ENCODE measurements around the gene SRBD1. TPM values are rescaled to one million over a fixed set of nuclear protein-coding genes. Genes with fewer than 3 reads are reported as not detected.

SRBD1 gene
- total and polyA plus RNA-seq, 2 donors = 7.2 to 48.3 TPM

GRCh38 chr2:45477546-45477945, 133.5 kb downstream of the SRBD1 start:
- no peaks in the 10 kb centered on the region for H3K4me1 ChIP-seq (ENCODE audit: insufficient read depth)
- no peak overlapping the region for H3K27ac ChIP-seq (ENCODE audit: low read depth)
- 98% methylated on average over 1 of the region's 1 CpG for WGBS
- H3K36me3 ChIP-seq (ENCODE audit: insufficient read depth) = no peaks in the 10 kb centered on the region
- DNase-seq (ENCODE audit: extremely low spot score) = no peak
- H3K4me3 ChIP-seq (ENCODE audit: low read depth, low read length) = no peak overlapping the region

GRCh38 chr2:45470531-45470930, 140.5 kb downstream of the SRBD1 start:
- Histone ChIP-seq H3K36me3 (ENCODE audit: insufficient read depth) (no peaks in the 10 kb centered on the region), H3K4me3 (ENCODE audit: low read depth, low read length) (no peak overlapping the region), H3K27ac (ENCODE audit: low read depth) (no peak overlapping the region), H3K4me1 (ENCODE audit: insufficient read depth) (no peaks in the 10 kb centered on the region)
- no peak for DNase-seq (ENCODE audit: extremely low spot score)
- WGBS = 88% methylated on average over 3 of the region's 3 CpGs

DNA sequence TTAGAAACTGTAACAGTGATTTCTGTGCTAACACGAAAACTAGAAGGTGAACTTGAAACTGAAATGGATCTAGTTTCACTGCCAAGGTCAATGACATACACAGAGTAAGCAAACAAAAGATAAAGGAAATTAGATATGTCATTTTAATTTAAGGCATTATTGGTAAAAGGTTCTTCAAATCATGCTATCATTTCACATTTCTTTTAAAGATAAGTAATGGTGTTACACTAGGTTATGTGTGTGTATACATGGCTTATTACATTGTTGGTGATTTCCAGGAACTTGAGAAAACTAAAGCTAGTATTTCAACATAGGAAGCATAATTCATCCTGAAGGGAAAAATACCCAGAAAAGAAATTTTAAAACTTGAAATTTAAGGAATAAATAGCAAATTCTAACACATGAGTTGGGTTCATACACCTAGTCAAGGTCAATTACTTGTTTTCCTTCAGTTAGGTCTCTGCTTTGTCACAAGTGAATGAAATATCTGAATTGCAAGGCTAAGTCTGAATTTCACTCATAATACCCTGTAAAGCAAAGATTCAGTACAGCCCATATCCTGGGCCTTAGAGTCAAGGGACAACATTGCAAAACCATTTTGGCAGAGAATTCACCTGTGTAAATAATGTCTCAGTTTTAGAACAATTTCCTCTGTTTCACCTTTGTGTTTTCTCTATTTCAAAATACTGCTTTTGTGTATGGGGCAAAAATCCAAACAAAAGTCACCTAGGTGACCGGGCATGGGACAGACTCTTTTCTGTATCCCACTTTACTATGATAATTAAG, 141.6 kb downstream of the SRBD1 start:
- Histone ChIP-seq H3K4me1 (ENCODE audit: insufficient read depth) (no peaks in the 10 kb centered on the region), H3K36me3 (ENCODE audit: insufficient read depth) (no peaks in the 10 kb centered on the region), H3K27ac (ENCODE audit: low read depth) (no peak overlapping the region), H3K4me3 (ENCODE audit: low read depth, low read length) (no peak overlapping the region)
- DNase-seq (ENCODE audit: extremely low spot score) = no peak
- 84% methylated on average over 2 of the region's 2 CpGs for WGBS

DNA sequence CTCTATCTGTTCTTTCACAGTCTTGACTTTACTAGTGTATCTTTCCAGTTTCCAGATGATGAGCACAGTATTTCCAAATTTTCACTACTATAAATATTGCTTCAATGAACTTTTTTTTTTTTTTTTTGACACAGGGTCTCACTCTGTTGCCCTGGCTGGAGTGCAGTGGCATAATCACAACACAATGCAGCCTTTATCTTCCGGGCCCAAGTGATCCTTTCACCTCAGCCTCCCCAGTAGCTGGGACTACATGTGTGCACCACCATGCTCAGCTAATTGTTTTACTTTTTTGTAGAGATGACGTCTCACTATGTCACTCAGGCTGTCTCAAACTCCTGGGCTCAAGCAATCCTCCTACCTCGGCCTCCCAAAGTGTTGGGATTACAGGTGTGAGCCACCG, 142.8 kb downstream of the SRBD1 start:
- Histone ChIP-seq H3K27ac (ENCODE audit: low read depth) (no peak overlapping the region), H3K4me3 (ENCODE audit: low read depth, low read length) (no peak overlapping the region), H3K36me3 (ENCODE audit: insufficient read depth) (no peaks in the 10 kb centered on the region), H3K4me1 (ENCODE audit: insufficient read depth) (no peaks in the 10 kb centered on the region)
- 98% methylated on average over 4 of the region's 4 CpGs for WGBS
- no peak for DNase-seq (ENCODE audit: extremely low spot score)

- no peaks in the 10 kb centered on the region for H3K36me3 ChIP-seq (ENCODE audit: insufficient read depth)
- no peak overlapping the region for H3K27ac ChIP-seq (ENCODE audit: low read depth)
- no peaks in the 10 kb centered on the region for H3K4me1 ChIP-seq (ENCODE audit: insufficient read depth)
- WGBS = 43% methylated on average over 1 of the region's 1 CpG
- no peak for DNase-seq (ENCODE audit: extremely low spot score)
- H3K4me3 ChIP-seq (ENCODE audit: low read depth, low read length) = no peak overlapping the region
Measured at GRCh38 chr2:45466053-45466452, 145.0 kb downstream of the SRBD1 start.

DNA sequence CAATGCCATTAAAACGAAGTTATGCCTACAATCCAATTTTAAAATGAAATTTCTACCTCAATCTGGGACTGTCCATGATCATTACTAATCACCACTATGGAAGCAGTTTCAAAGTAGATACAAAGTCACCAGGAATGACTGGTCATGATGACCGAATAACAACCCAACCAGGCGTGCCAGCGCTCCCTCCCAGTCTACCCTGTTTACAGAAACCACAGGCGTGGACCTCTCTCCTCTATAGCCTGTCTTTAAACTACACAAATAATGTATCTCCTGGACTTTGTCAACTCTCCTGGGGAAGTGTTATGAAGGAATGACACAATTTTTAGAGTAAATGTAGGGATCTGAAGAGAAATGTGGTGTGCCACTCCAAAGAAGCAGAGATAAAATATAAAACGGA, 150.2 kb downstream of the SRBD1 start:
- no peak overlapping the region for H3K4me3 ChIP-seq (ENCODE audit: low read depth, low read length)
- H3K27ac ChIP-seq (ENCODE audit: low read depth) = no peak overlapping the region
- H3K4me1 ChIP-seq (ENCODE audit: insufficient read depth) = no peaks in the 10 kb centered on the region
- 90% methylated on average over 6 of the region's 6 CpGs for WGBS
- no peaks in the 10 kb centered on the region for H3K36me3 ChIP-seq (ENCODE audit: insufficient read depth)
- no peak for DNase-seq (ENCODE audit: extremely low spot score)

DNA sequence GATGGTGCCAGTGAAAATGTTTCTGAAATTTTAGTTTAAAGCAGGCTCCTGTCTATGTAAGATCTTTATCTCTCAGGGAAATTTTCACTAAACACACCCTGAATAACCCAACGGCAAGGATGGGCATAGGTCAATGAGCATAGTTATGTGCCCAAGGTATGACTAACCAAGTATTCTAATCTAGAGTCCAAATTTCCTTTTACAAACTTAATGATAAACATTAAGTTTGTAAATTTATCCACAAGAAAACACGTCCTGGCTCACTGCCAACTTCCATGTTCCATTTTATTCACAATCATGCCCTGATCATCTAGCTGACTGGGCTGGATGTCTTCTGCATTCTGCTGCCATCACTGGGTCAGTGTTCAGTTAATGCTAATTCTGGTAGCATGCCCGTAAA, 151.2 kb downstream of the SRBD1 start:
- DNase-seq (ENCODE audit: extremely low spot score) = no peak
- no peak overlapping the region for H3K27ac ChIP-seq (ENCODE audit: low read depth)
- H3K36me3 ChIP-seq (ENCODE audit: insufficient read depth) = no peaks in the 10 kb centered on the region
- no peaks in the 10 kb centered on the region for H3K4me1 ChIP-seq (ENCODE audit: insufficient read depth)
- WGBS = 83% methylated on average over 3 of the region's 3 CpGs
- no peak overlapping the region for H3K4me3 ChIP-seq (ENCODE audit: low read depth, low read length)

DNA sequence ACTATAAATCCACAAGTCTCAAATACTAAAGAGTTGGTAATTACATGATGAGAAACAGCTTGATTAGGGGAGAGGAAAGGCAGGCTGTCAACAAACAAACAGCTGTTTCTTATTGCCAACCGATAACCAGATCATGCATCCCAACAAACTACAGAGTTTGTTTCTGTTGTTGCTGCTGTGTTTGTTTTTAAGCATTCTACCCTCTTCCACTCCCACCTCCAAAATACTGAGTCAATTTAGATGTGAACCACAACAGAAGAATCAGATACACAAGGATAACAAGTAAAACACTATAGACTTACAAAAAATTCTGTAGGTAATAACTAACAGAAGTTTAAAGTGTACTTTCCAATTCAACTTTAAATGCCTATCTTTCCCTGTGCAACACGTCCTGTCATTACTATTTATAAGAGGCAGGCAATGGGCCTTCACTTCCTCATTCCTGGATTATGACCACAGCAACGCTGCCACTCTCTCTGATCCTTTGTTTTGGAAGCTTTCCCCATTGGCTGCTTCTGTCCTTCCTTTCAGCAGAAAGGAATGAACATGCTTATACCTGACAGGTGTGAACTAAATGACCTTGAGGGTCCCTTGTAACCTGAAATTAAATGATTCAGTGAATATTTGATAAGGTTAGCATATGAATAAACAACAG, 152.0 kb downstream of the SRBD1 start:
- H3K36me3 ChIP-seq (ENCODE audit: insufficient read depth) = no peaks in the 10 kb centered on the region
- no peak overlapping the region for H3K27ac ChIP-seq (ENCODE audit: low read depth)
- no peaks in the 10 kb centered on the region for H3K4me1 ChIP-seq (ENCODE audit: insufficient read depth)
- H3K4me3 ChIP-seq (ENCODE audit: low read depth, low read length) = no peak overlapping the region
- 31% methylated on average over 3 of the region's 3 CpGs for WGBS
- DNase-seq (ENCODE audit: extremely low spot score) = no peak

DNA sequence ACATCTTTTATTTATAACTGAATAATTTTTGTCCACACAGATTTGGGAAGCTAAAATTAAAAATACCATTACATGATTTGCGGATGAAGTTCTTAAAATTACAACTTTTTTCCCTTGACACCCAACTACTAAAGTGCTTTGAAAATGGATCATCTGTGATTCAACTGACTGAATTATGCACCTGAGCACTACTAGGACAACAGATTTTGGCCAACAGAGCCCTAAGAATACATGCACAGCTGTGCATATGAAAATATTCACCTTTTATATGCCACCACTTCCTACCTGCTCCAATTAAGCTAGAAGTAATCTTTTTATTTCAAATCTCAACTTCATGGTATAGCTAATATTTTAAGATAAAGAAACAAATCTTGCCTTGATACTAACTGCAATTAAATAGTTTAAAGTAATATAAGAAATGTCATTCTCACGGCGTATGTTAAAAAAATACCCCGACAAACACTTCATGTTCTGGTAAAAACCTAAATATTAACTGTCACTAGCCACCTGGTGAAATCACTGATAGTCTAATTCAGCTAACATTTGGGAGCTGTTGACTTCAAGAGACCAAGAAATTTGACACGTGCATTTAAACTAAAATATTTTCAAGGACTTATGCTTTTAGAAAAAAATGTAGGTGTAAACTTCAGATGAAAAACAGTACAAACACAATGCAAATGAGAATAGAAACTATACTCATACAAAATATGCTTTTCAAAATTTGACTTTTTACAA, 153.7 kb downstream of the SRBD1 start:
- Histone ChIP-seq H3K36me3 (ENCODE audit: insufficient read depth) (no peaks in the 10 kb centered on the region), H3K4me1 (ENCODE audit: insufficient read depth) (no peaks in the 10 kb centered on the region), H3K4me3 (ENCODE audit: low read depth, low read length) (no peak overlapping the region), H3K27ac (ENCODE audit: low read depth) (no peak overlapping the region)
- WGBS = 97% methylated on average over 5 of the region's 5 CpGs
- DNase-seq (ENCODE audit: extremely low spot score) = no peak

DNA sequence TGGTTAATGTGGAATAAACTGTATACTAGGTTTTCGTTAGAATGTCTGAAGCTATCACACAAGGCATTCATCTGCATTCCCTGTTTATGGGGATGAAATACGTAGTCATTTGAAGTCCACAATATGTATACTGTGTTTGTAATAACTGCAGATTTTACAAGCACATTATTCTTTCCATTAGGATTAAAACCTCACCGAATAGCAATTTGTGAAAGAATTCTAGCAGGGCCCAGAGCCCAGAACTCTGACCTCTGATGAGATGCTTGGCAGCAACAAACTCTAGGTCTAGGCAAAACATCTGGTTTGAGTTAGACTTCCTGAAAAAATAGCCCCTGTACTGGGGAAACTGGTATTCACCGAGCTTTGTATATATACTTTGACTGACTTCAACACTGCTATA, 158.2 kb downstream of the SRBD1 start:
- 36% methylated on average over 4 of the region's 4 CpGs for WGBS
- Histone ChIP-seq H3K4me1 (ENCODE audit: insufficient read depth) (no peaks in the 10 kb centered on the region), H3K36me3 (ENCODE audit: insufficient read depth) (no peaks in the 10 kb centered on the region), H3K27ac (ENCODE audit: low read depth) (no peak overlapping the region), H3K4me3 (ENCODE audit: low read depth, low read length) (no peak overlapping the region)
- peak; percentile 71 for DNase-seq (ENCODE audit: extremely low spot score)

DNA sequence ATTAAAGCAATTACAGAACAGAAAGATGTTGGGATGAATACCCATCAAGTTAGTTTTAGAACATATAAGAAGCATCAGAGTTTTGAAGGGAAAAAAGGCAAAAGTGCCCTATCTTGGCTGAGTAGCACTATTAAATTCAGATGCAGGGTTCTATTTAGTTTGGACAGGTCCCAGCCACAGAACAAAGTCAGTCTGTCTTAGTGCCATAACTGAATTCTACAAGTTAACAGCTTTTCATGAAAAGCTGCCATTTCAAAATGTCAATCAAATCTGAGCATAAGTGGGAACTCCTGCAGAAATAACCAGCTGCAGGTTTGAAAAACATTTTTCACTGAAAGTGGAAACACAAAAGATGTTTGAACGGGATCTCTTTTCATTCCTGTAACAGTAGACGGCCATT, 160.4 kb downstream of the SRBD1 start:
- H3K36me3 ChIP-seq (ENCODE audit: insufficient read depth) = no peaks in the 10 kb centered on the region
- no peaks in the 10 kb centered on the region for H3K4me1 ChIP-seq (ENCODE audit: insufficient read depth)
- 93% methylated on average over 2 of the region's 2 CpGs for WGBS
- no peak overlapping the region for H3K27ac ChIP-seq (ENCODE audit: low read depth)
- H3K4me3 ChIP-seq (ENCODE audit: low read depth, low read length) = no peak overlapping the region
- DNase-seq (ENCODE audit: extremely low spot score) = no peak

DNA sequence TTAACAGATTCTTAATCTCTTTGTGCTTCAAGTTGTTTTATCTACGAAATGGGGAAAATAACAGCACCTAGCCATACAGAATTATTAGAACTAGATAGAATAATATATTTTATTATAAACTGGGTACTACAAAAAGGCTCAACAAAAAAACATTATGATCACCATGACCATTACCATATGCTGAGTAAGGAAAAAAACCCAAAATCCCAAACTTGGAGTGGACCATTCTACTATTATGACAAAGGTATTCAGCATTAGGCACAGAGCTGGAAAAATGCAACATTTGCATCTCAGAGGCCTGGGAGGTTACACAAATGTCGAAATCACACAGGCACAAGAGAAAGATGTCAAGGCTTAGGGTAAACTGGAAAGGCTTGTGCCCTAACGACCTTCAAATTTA, 162.8 kb downstream of the SRBD1 start:
- H3K27ac ChIP-seq (ENCODE audit: low read depth) = no peak overlapping the region
- WGBS = 97% methylated on average over 3 of the region's 3 CpGs
- H3K4me1 ChIP-seq (ENCODE audit: insufficient read depth) = no peaks in the 10 kb centered on the region
- no peaks in the 10 kb centered on the region for H3K36me3 ChIP-seq (ENCODE audit: insufficient read depth)
- H3K4me3 ChIP-seq (ENCODE audit: low read depth, low read length) = no peak overlapping the region
- no peak for DNase-seq (ENCODE audit: extremely low spot score)

- no peaks in the 10 kb centered on the region for H3K36me3 ChIP-seq (ENCODE audit: insufficient read depth)
- H3K4me3 ChIP-seq (ENCODE audit: low read depth, low read length) = no peak overlapping the region
- no peaks in the 10 kb centered on the region for H3K4me1 ChIP-seq (ENCODE audit: insufficient read depth)
- DNase-seq (ENCODE audit: extremely low spot score) = no peak
- H3K27ac ChIP-seq (ENCODE audit: low read depth) = no peak overlapping the region
- 87% methylated on average over 2 of the region's 2 CpGs for WGBS
Measured at GRCh38 chr2:45446016-45446415, 165.1 kb downstream of the SRBD1 start.

DNA sequence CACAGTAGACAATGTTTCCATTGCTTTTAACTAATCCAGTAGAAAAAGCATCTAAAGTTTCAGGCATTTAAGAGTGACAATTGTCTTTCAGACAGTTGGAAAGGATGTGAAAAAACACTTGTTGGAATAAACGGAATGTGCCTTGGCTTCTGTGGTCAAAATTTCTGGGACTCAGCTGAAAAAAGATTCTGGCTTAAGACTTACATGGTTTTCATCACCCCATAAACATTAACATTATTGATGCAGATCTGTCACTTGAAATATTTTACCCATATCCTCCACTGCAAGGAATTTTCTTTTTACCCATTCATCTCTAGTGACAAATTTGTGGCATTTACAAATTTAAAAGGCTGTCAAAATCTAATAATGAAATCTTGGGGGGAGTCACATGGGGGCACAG, 166.0 kb downstream of the SRBD1 start:
- Histone ChIP-seq H3K36me3 (ENCODE audit: insufficient read depth) (no peaks in the 10 kb centered on the region), H3K4me1 (ENCODE audit: insufficient read depth) (no peaks in the 10 kb centered on the region), H3K27ac (ENCODE audit: low read depth) (no peak overlapping the region), H3K4me3 (ENCODE audit: low read depth, low read length) (no peak overlapping the region)
- 89% methylated on average over 1 of the region's 1 CpG for WGBS
- DNase-seq (ENCODE audit: extremely low spot score) = no peak
